Central memory CD8-positive, alpha-beta T cell (primary cell): ENCODE results near the gene ARHGEF4.

Experiments
- ATAC-seq: fragments of 150-1000 bp; cut with Tn5 transposase; replicated peaks from 2 replicates; pipeline ENCODE4 v1.10.0; 2022; ENCODE audit warnings: mild to moderate bottlenecking, moderate FRiP score, moderate number of reproducible peaks; ENCODE audit not compliant: poor library complexity, severe bottlenecking; ENCODE audit errors: extremely low read depth
- DNase-seq, 2 donors: peaks; one replicate each; pipeline ENCODE4 v3.0.0; 2021; ENCODE audit warnings: low spot score in 2 of 2
- H3K27ac Mint-ChIP-seq: one replicate; pipeline ENCODE4 v1.8.0; 2022; ENCODE audit warnings: low read depth, mild to moderate bottlenecking, moderate library complexity, mixed read lengths
- H3K27me3 Mint-ChIP-seq: one replicate; pipeline ENCODE4 v1.8.0; 2022; ENCODE audit warnings: mixed read lengths
- H3K36me3 Mint-ChIP-seq: one replicate; pipeline ENCODE4 v1.8.0; 2022; ENCODE audit warnings: mild to moderate bottlenecking, moderate library complexity, mixed read lengths; ENCODE audit not compliant: insufficient read depth
- H3K4me1 Mint-ChIP-seq: one replicate; pipeline ENCODE4 v1.8.0; 2022; ENCODE audit warnings: mixed read lengths
- H3K4me3 Mint-ChIP-seq: one replicate; pipeline ENCODE4 v1.8.0; 2022; ENCODE audit warnings: mild to moderate bottlenecking, moderate library complexity, mixed read lengths
- H3K9me3 Mint-ChIP-seq: one replicate; pipeline ENCODE4 v1.8.0; 2022; ENCODE audit warnings: mixed read lengths

The ARHGEF4 gene

DNA sequence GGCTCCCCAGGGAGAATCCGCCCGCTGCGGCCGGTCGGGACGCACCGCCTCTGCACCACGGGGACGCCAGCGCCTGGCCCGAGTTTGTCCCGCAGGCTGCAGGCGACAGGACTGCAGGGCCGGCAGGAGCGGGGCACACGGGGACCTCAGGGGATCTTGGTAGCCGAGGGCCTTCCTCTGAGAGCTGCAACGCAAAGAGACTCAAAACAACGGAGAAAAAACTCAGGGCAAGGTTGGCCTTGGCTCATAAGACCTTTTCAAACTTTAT lies 79.7 kb downstream of the ARHGEF4 start:
- ATAC-seq (no peak), DNase-seq (no peak)
- H3K27me3 Mint-ChIP-seq = peaks cover 49% of the 10 kb centered on the region
- H3K4me1 Mint-ChIP-seq = no peaks in the 10 kb centered on the region
- no peak overlapping the region for H3K4me3 Mint-ChIP-seq
- H3K27ac Mint-ChIP-seq = no peak overlapping the region
- no peaks in the 10 kb centered on the region for H3K9me3 Mint-ChIP-seq
- H3K36me3 Mint-ChIP-seq = no peaks in the 10 kb centered on the region

- no peak for DNase-seq
- H3K4me1 Mint-ChIP-seq = no peaks in the 10 kb centered on the region
- H3K27ac Mint-ChIP-seq = no peak overlapping the region
- H3K4me3 Mint-ChIP-seq = no peak overlapping the region
- H3K9me3 Mint-ChIP-seq = no peaks in the 10 kb centered on the region
- H3K36me3 Mint-ChIP-seq = no peaks in the 10 kb centered on the region
- peaks cover 45% of the 10 kb centered on the region for H3K27me3 Mint-ChIP-seq
- no peak for ATAC-seq
Measured at GRCh38 chr2:130917006-130917688, 80.4 kb downstream of the ARHGEF4 start.

DNA sequence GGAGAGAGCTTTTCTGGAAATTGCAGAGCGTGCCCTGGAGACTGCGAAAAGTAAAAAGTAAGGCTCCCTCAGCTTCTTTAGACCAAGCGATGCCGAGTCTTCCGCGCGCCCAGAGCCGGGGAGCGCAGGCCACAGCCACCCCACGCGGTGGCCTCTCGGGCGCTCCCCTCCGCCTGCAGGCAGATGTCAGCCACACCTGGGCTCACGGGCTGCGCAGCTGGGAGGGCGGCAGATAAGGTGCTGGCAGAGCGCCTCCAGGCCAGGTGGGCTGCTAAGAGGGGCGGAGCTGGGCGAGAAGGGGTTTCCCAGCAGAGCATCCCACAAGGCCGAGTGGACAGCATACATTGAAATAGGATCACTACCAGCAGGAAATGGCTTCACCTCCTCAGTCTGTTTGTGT lies 81.7 kb downstream of the ARHGEF4 start:
- Mint-ChIP-seq H3K9me3 (no peaks in the 10 kb centered on the region), H3K27me3 (peaks cover 33% of the 10 kb centered on the region), H3K27ac (no peak overlapping the region), H3K4me1 (no peaks in the 10 kb centered on the region), H3K4me3 (no peak overlapping the region), H3K36me3 (no peaks in the 10 kb centered on the region)
- no peak for ATAC-seq
- no peak for DNase-seq

DNA sequence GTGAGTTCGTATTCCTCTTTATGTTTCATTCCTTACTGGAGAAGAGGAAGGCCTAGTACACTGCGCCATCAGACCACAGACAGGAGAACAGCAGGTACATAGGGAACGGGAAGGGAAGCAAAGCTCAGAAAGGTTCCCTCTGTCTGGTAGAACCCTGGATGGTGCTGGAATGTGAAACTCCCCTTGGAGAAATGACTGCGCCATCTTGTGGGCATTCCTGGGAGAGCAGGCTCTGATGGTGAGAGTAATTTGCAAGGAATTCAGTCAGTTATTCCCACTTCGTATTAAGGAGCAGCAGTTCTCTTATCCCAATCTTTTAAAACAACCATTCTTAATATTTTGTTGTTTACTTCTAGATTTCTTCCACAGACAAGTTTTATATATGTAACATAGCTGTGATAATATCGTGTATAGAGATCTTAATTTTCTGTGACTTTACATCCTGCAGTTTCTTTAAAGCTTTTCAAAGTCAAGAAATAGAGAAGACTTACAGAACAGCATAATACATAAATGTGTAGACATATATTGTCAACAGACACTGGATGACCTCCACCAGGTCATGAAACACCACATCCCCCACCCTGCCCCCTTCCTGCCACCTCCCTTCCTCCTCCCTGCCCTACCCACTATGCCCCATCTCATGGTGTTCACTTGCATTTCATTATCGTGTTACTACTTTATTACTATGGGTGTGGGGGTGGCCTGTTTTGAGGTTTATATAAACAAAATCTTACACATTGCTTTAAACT lies 83.9 kb downstream of the ARHGEF4 start:
- Mint-ChIP-seq H3K4me3 (no peak overlapping the region), H3K4me1 (no peaks in the 10 kb centered on the region), H3K27me3 (peaks cover 23% of the 10 kb centered on the region), H3K9me3 (no peaks in the 10 kb centered on the region), H3K27ac (no peak overlapping the region), H3K36me3 (no peaks in the 10 kb centered on the region)
- ATAC-seq (no peak), DNase-seq (peak; percentile 27 to 28)

DNA sequence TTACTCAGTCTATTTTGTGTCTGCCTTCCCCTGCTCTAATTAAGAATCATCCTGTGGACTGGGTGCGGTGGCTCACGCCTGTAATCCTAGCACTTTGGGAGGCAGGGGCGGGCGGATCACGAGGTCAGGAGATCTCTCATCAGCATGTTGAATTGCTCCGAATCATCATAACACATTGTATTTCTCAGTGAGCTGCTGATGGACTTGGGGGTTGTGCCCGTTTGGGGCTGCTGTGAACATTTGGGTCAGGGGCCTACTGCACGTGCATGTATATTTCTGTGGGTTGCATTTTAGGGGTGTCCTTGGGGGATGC lies 84.4 kb downstream of the ARHGEF4 start:
- H3K27me3 Mint-ChIP-seq = peaks cover 19% of the 10 kb centered on the region
- no peak for ATAC-seq
- DNase-seq = no peak
- no peak overlapping the region for H3K27ac Mint-ChIP-seq
- H3K9me3 Mint-ChIP-seq = no peaks in the 10 kb centered on the region
- H3K4me1 Mint-ChIP-seq = no peaks in the 10 kb centered on the region
- no peaks in the 10 kb centered on the region for H3K36me3 Mint-ChIP-seq
- no peak overlapping the region for H3K4me3 Mint-ChIP-seq

DNA sequence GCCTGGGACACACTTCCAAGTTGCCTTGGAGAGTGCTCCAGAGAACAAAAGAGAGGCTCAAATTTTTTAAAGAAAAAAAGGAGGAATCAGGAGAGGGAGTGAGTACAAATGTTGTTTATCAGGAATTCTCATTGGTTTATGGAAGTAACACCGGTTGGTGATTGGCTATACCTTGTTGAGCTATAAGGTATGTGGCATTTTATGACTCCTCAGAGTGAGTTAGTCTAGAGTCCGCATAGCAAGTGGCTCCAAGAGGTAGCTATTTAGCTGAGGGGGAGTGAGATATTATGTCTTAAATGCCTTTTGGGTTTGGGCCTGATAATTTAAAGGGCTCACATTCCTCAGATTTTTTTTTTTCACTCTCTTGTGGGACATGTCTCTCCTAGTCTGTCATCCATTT lies 85.7 kb downstream of the ARHGEF4 start:
- ATAC-seq (no peak), DNase-seq (no peak)
- H3K9me3 Mint-ChIP-seq = no peaks in the 10 kb centered on the region
- H3K27me3 Mint-ChIP-seq = peaks cover 20% of the 10 kb centered on the region
- H3K27ac Mint-ChIP-seq = no peak overlapping the region
- H3K4me1 Mint-ChIP-seq = no peaks in the 10 kb centered on the region
- no peak overlapping the region for H3K4me3 Mint-ChIP-seq
- H3K36me3 Mint-ChIP-seq = peaks cover 2% of the 10 kb centered on the region

DNA sequence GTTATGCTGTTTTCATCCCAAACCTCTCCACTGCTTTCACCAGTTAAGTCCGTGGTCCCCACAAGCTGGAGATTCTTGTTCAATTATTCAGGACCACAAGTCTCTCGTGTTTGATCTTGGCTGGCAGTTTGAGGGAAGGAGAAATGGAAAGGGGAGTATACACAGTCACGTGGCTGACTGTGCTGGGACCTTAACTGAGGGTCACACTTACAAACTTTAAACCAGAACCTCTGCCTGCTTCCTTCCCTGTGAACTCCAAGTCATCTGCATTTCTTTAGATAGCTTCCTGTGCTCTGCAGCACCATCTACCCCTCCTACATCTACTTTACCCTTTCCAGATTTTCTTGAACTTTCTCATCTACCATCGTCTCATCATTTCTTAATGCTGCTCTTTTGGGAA lies 91.7 kb downstream of the ARHGEF4 start:
- Mint-ChIP-seq H3K36me3 (peaks cover 2% of the 10 kb centered on the region), H3K27ac (no peak overlapping the region), H3K27me3 (peaks cover 55% of the 10 kb centered on the region), H3K4me3 (no peak overlapping the region), H3K9me3 (peaks cover 6% of the 10 kb centered on the region), H3K4me1 (no peaks in the 10 kb centered on the region)
- no peak for ATAC-seq
- DNase-seq = no peak

- H3K4me3 Mint-ChIP-seq = no peak overlapping the region
- no peak overlapping the region for H3K27ac Mint-ChIP-seq
- no peak for DNase-seq
- no peak for ATAC-seq
- peaks cover 6% of the 10 kb centered on the region for H3K9me3 Mint-ChIP-seq
- H3K4me1 Mint-ChIP-seq = no peaks in the 10 kb centered on the region
- peaks cover 67% of the 10 kb centered on the region for H3K27me3 Mint-ChIP-seq
- H3K36me3 Mint-ChIP-seq = peaks cover 2% of the 10 kb centered on the region
Measured at GRCh38 chr2:130930740-130931659, 94.3 kb downstream of the ARHGEF4 start.

- ATAC-seq (no peak), DNase-seq (no peak)
- H3K4me3 Mint-ChIP-seq = no peak overlapping the region
- no peaks in the 10 kb centered on the region for H3K4me1 Mint-ChIP-seq
- H3K9me3 Mint-ChIP-seq = no peaks in the 10 kb centered on the region
- H3K27ac Mint-ChIP-seq = no peak overlapping the region
- H3K27me3 Mint-ChIP-seq = peaks cover 62% of the 10 kb centered on the region
- no peaks in the 10 kb centered on the region for H3K36me3 Mint-ChIP-seq
Measured at GRCh38 chr2:130933501-130933900, 96.8 kb downstream of the ARHGEF4 start.

DNA sequence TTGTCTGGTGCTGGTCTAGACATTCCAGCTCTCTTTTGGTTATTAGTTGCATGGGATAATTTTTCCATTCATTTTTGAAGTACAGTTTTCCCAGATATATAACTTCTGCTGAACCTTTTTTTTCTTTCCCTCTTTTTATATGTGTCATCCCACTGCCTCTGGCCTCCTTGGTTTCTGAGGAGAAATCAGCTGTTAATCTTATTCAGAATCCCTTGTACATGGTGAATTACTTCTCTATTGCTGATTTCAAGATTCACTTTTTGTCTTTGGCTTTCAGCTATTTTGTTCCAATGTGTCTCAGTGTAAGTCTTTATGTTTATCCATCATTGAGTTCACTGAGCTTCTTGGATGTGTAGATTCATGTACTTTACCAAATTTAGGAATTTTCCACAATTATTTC lies 99.7 kb downstream of the ARHGEF4 start:
- Mint-ChIP-seq H3K4me1 (no peaks in the 10 kb centered on the region), H3K9me3 (no peaks in the 10 kb centered on the region), H3K27ac (no peak overlapping the region), H3K36me3 (no peaks in the 10 kb centered on the region), H3K27me3 (peaks cover 60% of the 10 kb centered on the region), H3K4me3 (no peak overlapping the region)
- DNase-seq = no peak
- ATAC-seq = no peak

- Mint-ChIP-seq H3K9me3 (peaks cover 22% of the 10 kb centered on the region), H3K27me3 (peaks cover 57% of the 10 kb centered on the region), H3K36me3 (no peaks in the 10 kb centered on the region), H3K4me3 (no peak overlapping the region), H3K27ac (no peak overlapping the region), H3K4me1 (no peaks in the 10 kb centered on the region)
- ATAC-seq = no peak
- DNase-seq = no peak
Measured at GRCh38 chr2:130947967-130948366, 111.3 kb downstream of the ARHGEF4 start.

- H3K27me3 Mint-ChIP-seq = peaks cover 39% of the 10 kb centered on the region
- DNase-seq (no peak), ATAC-seq (no peak)
- H3K4me3 Mint-ChIP-seq = no peak overlapping the region
- H3K4me1 Mint-ChIP-seq = no peaks in the 10 kb centered on the region
- no peak overlapping the region for H3K27ac Mint-ChIP-seq
- no peaks in the 10 kb centered on the region for H3K36me3 Mint-ChIP-seq
- peaks cover 14% of the 10 kb centered on the region for H3K9me3 Mint-ChIP-seq
Measured at GRCh38 chr2:130949954-130950353, 113.2 kb downstream of the ARHGEF4 start.

DNA sequence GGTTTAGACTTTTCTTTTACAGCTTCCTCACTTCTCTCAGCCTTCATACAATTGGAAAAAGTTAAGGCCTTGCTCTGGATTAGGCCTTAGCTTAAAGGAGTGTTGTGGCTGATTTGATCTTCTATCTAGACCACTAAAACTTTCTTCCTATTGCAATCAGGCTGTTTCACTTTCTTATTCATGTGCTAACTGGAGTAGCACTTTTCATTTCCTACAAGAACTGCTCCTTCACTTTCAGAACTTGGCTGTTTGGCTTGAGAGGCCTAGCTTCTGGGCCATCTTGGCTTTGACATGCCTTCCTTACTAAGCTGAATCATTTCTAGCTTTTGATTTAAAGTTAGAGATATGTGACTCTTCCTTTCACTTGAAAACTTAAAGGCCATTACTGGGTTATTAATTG lies 114.3 kb downstream of the ARHGEF4 start:
- ATAC-seq (no peak), DNase-seq (no peak)
- no peak overlapping the region for H3K27ac Mint-ChIP-seq
- no peak overlapping the region for H3K4me3 Mint-ChIP-seq
- no peaks in the 10 kb centered on the region for H3K36me3 Mint-ChIP-seq
- peaks cover 14% of the 10 kb centered on the region for H3K9me3 Mint-ChIP-seq
- H3K27me3 Mint-ChIP-seq = peaks cover 28% of the 10 kb centered on the region
- no peaks in the 10 kb centered on the region for H3K4me1 Mint-ChIP-seq
